NT2/D1 (cell line): ENCODE results near the gene CHFR.
A peak's percentile ranks its signal among the peaks of the same experiment; 100 is the strongest.
"Not testable (repeated sequence)": the region's sequence is repeated elsewhere in the genome, so short reads cannot be mapped to it uniquely, and the experiment has no call there.

Experiments used
- DNase-seq: peaks from one replicate; pipeline ENCODE4 v3.0.0-alpha.2; 2011; ENCODE audit warnings: low read depth, low spot score
- H3K27me3 ChIP-seq: 2 replicates; pipeline ENCODE4 v1.6.0; 2011; ENCODE audit warnings: mild to moderate bottlenecking; ENCODE audit not compliant: insufficient read length, insufficient read depth
- H3K36me3 ChIP-seq: 2 replicates; pipeline ENCODE4 v1.6.1; 2011; ENCODE audit warnings: mild to moderate bottlenecking, low read length, mixed read lengths; ENCODE audit not compliant: insufficient read depth, insufficient read length
- H3K4me1 ChIP-seq: 2 replicates; pipeline ENCODE4 v1.5.1; 2011; ENCODE audit not compliant: insufficient read depth, insufficient read length
- H3K4me3 ChIP-seq: 2 replicates; pipeline ENCODE4 v1.5.1; 2011; ENCODE audit warnings: low read depth; ENCODE audit not compliant: insufficient read length
- H3K9ac ChIP-seq: 2 replicates; pipeline ENCODE4 v1.6.0; 2011; ENCODE audit warnings: low read depth; ENCODE audit not compliant: insufficient read length
- H3K9me3 ChIP-seq: 2 replicates; pipeline ENCODE4 v1.5.1; 2011; ENCODE audit warnings: mild to moderate bottlenecking, low read length; ENCODE audit not compliant: insufficient read depth
- SUZ12 ChIP-seq: IDR thresholded peaks from 2 replicates; pipeline ENCODE4 v1.6.1; 2011; ENCODE audit not compliant: insufficient read length, insufficient read depth; ENCODE audit errors: extremely low read depth
- YY1 ChIP-seq: IDR thresholded peaks from 2 replicates; pipeline ENCODE4 v1.6.1; 2011; ENCODE audit not compliant: insufficient read length, insufficient read depth
- ZNF274 ChIP-seq: IDR thresholded peaks from 2 replicates; pipeline ENCODE4 v1.6.1; 2011; ENCODE audit warnings: mild to moderate bottlenecking, low read depth, low read length

Gene CHFR

DNA sequence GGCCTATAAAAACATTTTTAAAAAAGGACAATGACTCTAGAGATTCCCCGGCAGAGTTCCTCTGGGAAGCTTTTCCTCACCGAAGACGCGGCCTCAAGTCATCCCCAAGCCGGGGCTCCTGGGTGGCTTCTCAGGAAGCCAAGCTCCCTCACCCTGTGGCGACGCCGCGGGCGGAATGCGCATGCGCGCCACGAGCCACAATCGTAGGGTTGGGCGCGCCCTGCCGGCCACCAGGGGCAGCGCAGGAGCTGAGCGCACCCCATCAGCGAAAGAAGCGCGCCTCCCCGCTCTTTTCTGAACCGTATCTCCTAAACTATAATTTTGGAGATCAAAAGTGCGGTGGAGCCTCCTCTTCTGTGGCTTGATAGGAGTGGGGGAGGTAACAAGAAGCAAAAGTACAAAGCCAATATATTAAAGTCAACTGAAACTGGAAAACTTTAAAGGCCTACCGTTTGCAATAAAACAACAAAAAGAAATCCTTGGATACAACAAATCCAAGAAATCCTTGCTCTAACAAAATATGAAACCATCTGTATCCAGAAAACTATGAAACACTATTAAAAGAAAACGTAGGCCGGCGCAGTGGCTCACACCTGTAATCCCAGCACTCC, 17.4 kb upstream of the CHFR start:
- H3K4me1 ChIP-seq, result no peaks in the 10 kb centered on the region
- H3K4me3 ChIP-seq, result no peak overlapping the region
- no peak for TF ChIP-seq YY1
- peak; percentile 72 for DNase-seq
- no peaks in the 10 kb centered on the region for H3K36me3 ChIP-seq
- peak overlapping the region; percentile 42 for H3K9ac ChIP-seq
- H3K27me3 ChIP-seq, result peaks cover 25% of the 10 kb centered on the region
- 0 out of 2 replicates have a peak, but pooled peaks cover 4% of the 10 kb centered on the region for H3K9me3 ChIP-seq

DNA sequence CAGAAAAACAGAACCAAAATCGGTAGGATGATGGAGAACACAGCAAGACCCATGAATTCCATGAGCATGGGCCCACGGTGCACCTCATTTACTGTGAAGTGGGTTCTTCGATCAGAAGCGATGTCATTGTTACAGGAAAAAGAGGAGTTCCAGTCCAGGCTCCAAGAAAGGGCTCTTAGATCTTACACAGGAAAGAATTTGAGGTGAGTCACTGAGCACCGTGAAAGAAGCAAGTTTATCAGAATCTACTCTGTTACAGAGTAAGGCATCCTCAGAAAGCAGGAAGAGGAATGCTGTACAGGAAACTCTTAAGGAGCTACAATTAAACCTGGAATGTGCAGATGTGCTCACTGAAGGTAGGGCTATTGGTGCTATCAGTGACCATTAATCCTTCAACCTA, 11.6 kb upstream of the CHFR start:
- Histone ChIP-seq H3K4me3 (no peak overlapping the region), H3K9me3 (peaks cover 14% of the 10 kb centered on the region; the same call in 1 of the 2 replicates), H3K36me3 (no peaks in the 10 kb centered on the region), H3K9ac (no peak overlapping the region), H3K27me3 (no peaks in the 10 kb centered on the region), H3K4me1 (no peaks in the 10 kb centered on the region)
- no peak for TF ChIP-seq ZNF274
- no peak for TF ChIP-seq YY1
- TF ChIP-seq SUZ12, result no peak
- no peak for DNase-seq

DNA sequence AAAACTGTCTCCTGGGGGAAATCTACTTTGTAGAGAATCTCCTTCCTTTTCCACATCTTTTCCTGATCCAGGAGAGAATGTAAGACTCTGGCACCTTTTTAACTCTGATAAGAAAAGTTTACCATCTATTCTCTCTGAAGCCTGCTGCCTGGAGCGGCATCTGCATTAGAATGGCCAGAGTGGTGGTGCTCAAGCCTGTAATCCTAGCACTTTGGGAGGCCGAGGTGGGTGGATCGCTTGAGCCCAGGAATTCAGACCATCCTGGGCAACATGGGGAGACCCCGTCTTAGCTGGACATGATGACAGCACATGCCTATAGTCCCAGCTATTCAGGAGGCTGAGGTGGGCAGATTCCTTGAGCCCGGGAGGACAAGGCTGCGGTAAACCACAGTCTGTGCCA, 1.4 kb upstream of the CHFR start:
- no peaks in the 10 kb centered on the region for H3K27me3 ChIP-seq
- TF ChIP-seq YY1, result no peak
- no peak for TF ChIP-seq ZNF274
- no peak for TF ChIP-seq SUZ12
- H3K9ac ChIP-seq, result peak overlapping the region; percentile 99
- DNase-seq, result peak; percentile 76
- peaks cover 18% of the 10 kb centered on the region for H3K36me3 ChIP-seq
- peaks cover 16% of the 10 kb centered on the region; the same call in 1 of the 2 replicates for H3K9me3 ChIP-seq
- peak overlapping the region; percentile 89 for H3K4me3 ChIP-seq
- no peaks in the 10 kb centered on the region for H3K4me1 ChIP-seq

DNA sequence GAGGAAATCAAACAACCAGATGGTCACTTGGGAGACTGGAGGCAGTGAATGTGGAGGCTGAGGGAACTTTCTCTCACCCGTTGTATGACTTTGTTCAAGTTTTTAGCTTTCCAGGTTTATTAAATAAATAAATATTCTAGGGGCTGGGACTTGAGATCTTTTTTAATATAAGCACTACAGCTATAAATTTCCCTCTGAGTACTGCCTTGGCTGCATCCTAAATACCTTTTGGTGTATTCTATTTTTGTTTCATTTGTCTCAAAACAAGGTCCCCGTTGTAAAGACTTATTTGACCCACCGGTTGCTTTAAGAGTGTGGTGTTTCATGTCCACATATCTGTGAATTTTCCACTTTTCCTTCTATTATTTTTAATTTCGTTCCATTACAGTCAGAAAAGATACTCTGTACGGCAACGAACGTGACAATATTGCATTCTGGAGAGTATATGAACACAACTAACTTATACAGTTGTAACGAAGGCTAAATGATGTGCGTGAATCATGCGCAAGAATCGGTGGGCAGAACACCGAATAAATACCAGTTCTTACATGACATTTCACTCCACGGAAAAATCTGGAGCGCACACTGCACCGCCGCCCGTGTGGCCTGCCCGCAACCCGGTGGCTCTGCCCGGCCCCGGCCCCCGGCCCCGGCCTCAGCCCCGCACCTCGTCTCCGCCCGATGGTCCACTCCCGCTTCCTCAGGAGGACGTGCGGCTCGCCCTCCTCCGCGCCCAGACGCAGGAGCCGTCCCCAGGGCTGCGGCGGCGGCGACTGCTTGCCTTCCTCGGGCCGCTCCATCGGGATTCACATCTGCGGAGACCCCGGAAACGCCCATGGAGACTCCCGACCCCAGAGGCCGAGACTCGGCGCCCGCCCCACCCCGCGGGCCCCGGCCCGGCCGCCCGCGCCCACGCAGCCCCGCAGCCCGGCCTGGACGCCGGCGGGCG, 602 bp downstream of the CHFR start:
- no peak for DNase-seq
- Histone ChIP-seq H3K27me3 (no peaks in the 10 kb centered on the region), H3K4me1 (peaks cover 2% of the 10 kb centered on the region), H3K9me3 (peaks cover 16% of the 10 kb centered on the region; the same call in 1 of the 2 replicates), H3K4me3 (peak overlapping the region; percentile 70), H3K36me3 (peaks cover 34% of the 10 kb centered on the region), H3K9ac (peak overlapping the region; percentile 81)
- TF ChIP-seq SUZ12 (no peak), YY1 (no peak), ZNF274 (no peak)

DNA sequence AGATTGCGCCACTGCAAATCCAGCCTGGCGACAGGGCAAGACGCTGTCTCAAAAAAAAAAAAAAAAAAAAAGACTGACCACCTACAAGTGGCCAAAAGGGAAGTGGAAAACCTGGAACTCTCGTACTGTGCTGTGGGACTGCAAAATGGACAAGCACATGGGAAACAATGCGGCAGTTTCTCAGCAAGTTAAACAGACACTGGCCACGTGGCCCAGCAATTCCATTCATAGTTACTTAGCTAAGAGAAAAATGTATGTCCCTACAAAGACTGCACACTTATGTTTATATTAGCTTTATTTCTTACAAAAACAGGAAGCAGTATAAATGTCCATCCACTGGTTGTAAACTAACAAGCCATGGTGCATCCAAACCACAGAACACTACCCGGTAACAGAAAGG, 5.6 kb downstream of the CHFR start:
- 0 out of 2 replicates have a peak, but pooled peaks cover 6% of the 10 kb centered on the region for H3K9me3 ChIP-seq
- peaks cover 56% of the 10 kb centered on the region for H3K36me3 ChIP-seq
- no peak for DNase-seq
- H3K9ac ChIP-seq, result no peak overlapping the region
- no peak overlapping the region for H3K4me3 ChIP-seq
- H3K4me1 ChIP-seq, result peaks cover 2% of the 10 kb centered on the region
- TF ChIP-seq ZNF274 (no peak), YY1 (no peak), SUZ12 (no peak)
- H3K27me3 ChIP-seq, result no peaks in the 10 kb centered on the region

DNA sequence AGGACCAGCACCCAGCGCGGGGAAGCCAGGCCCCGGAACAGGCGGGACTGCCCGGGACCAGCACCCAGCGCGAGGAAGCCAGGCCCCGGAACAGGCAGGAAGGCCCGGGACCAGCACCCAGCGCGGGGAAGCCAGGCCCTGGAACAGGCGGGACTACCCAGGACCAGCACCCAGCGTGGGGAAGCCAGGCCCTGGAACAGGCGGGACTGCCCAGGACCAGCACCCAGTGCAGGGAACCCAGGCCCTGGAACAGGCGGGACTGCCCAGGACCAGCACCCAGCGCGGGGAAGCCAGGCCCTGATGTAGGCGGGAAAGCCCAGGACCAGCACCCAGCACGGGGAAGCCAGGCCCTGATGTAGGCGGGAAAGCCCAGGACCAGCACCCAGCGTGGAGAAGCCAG, 12.8 kb downstream of the CHFR start:
- peaks cover 81% of the 10 kb centered on the region for H3K36me3 ChIP-seq
- not testable (repeated sequence) for H3K4me3 ChIP-seq, H3K27me3 ChIP-seq, DNase-seq, H3K4me1 ChIP-seq, H3K9ac ChIP-seq, H3K9me3 ChIP-seq

DNA sequence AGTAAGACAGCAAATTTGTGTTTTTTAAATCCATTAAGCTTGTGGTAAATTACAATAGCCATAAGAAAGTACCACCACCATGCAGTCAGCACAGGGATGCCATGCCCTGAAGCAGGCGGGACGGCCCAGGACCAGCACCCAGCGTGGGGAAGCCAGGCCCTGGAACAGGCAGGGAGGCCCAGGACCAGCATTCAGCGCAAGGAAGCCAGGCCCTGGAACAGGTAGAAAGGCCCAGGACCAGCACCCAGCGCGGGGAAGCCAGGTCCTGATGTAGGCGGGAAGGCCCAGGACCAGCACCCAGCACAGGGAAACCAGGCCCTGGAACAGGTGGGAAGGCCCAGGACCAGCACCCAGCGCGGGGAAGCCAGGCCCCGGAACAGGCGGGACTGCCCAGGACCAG, 13.2 kb downstream of the CHFR start:
- Histone ChIP-seq H3K27me3 (no peaks in the 10 kb centered on the region), H3K9me3 (no peaks in the 10 kb centered on the region), H3K4me1 (no peaks in the 10 kb centered on the region), H3K9ac (no peak overlapping the region), H3K4me3 (no peak overlapping the region), H3K36me3 (peaks cover 85% of the 10 kb centered on the region)
- TF ChIP-seq ZNF274, result no peak
- no peak for TF ChIP-seq YY1
- no peak for TF ChIP-seq SUZ12
- no peak for DNase-seq
